BJ (cell line): ENCODE measurements around the gene GLT1D1. TPM values are rescaled to one million over a fixed set of nuclear protein-coding genes. Genes with fewer than 3 reads are reported as not detected.

ENCODE experiments used
- CTCF ChIA-PET: fragments of 350-600 bp; formaldehyde crosslinking; extraction: SDS; loops from one replicate; lab custom pipeline; 2021; ENCODE audit warnings: antibody characterized with exemption, inconsistent platforms; lab: Yijun Ruan, JAX
- POLR2A ChIA-PET: fragments of 300-600 bp; sonication (Branson Sonifier 250); formaldehyde crosslinking; extraction: SDS; loops from one replicate; lab custom pipeline; 2021; ENCODE audit warnings: antibody characterized with exemption; lab: Charles Lee
- DNase-seq: peaks from one replicate; pipeline ENCODE4 v3.0.0-alpha.2; 2011; ENCODE audit warnings: low read depth
- H3K27me3 ChIP-seq: 2 replicates; pipeline ENCODE4 v1.6.0; 2011; ENCODE audit warnings: low read length; ENCODE audit not compliant: control insufficient read depth, insufficient read depth
- H3K36me3 ChIP-seq: 2 replicates; pipeline ENCODE4 v1.5.1; 2011; ENCODE audit warnings: low read length; ENCODE audit not compliant: control insufficient read depth, insufficient read depth
- H3K4me3 ChIP-seq: 2 replicates; pipeline ENCODE4 v1.5.1; 2011; ENCODE audit warnings: low read depth, mild to moderate bottlenecking, control low read depth, low read length
- polyA plus RNA-seq: library from polyadenylated mRNA; depleted of rRNA; stranded (reverse); fragments of >200 nt; gene quantifications from 2 replicates; pipeline ENCODE4 v1.2.3, GENCODE V29; 2011
- TF ChIP-seq, protein P1 (sequence below): IDR thresholded peaks from 2 replicates; pipeline ENCODE4 v1.5.1; 2011; ENCODE audit warnings: low read depth, mild to moderate bottlenecking, control low read depth, inconsistent platforms, low read length, moderate library complexity; ENCODE audit not compliant: insufficient read depth

Gene GLT1D1
- polyA plus RNA-seq, 1 experiment = not detected

DNA sequence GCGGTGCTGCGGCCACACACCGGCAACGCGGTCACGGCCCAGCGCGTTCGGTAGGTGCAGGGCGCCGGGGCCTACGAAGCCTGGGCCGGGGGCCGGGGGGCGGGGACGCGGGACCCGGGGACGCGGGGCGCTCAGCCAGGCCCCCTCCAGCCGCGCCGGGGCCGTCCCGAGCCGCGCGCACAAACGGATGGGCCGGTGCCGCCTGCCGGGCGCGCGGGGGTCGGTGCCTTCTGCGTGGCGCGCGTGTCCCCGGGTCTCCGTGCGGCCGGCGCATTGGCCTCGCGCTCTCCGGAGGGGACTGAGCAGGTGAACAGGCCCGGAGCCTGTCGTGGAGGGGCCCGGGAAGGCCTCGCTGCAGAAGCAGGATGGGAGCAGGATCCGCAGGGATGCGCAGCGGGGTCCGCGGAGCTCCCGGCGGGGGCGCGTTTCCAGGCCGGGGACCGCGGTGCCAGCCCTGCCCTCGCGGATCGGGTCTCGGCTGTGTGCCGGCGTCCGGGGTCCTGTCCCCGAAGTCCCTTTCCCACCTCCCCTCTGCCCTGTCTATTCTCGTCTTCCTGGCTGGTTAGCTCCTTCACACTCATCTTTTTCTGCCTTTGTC is 421 bp downstream of the GLT1D1 start:
- no peak for DNase-seq
- ChIA-PET CTCF (no interaction called here), POLR2A (no interaction called here)
- Histone ChIP-seq H3K27me3 (no peaks in the 10 kb centered on the region), H3K36me3 (no peaks in the 10 kb centered on the region), H3K4me3 (no peak overlapping the region)
- TF ChIP-seq, protein P1, sequence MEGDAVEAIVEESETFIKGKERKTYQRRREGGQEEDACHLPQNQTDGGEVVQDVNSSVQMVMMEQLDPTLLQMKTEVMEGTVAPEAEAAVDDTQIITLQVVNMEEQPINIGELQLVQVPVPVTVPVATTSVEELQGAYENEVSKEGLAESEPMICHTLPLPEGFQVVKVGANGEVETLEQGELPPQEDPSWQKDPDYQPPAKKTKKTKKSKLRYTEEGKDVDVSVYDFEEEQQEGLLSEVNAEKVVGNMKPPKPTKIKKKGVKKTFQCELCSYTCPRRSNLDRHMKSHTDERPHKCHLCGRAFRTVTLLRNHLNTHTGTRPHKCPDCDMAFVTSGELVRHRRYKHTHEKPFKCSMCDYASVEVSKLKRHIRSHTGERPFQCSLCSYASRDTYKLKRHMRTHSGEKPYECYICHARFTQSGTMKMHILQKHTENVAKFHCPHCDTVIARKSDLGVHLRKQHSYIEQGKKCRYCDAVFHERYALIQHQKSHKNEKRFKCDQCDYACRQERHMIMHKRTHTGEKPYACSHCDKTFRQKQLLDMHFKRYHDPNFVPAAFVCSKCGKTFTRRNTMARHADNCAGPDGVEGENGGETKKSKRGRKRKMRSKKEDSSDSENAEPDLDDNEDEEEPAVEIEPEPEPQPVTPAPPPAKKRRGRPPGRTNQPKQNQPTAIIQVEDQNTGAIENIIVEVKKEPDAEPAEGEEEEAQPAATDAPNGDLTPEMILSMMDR = no peak

DNA sequence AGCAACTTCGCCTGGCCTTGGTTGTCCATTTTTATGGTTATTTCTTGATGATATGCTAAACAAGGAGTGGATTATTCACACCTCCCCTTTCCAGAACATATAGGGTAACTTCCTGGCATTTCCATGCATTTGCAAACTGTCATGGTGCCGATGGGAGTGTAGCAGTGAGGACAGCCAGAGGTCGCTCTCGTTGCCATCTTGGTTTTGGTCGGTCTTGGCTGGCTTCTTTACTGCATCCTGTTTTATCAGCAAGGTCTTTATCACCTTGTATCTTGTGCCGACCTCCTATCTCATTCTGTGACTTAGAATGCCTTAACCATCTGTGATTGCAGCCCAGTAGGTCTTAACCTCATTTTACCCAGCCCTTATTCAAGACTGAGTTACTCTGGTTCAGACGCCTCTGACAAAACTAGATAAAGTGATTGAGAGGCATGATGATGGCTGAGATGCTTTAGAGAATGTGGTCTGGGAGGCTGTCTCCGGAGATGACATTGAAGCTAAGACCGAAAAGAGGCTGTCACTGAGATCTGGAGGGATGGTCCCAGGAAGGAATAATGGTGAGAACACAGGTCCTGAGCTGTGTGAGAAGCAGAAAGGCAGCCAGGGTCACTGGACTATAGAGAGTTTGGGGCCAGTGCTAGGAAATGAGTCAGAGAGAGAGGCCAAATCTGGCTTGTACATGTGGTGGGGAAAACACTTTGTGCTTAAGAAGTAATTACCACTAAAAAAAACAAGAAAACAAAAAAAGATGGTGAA is 2.9 kb downstream of the GLT1D1 start:
- CTCF ChIA-PET = no interaction called here

DNA sequence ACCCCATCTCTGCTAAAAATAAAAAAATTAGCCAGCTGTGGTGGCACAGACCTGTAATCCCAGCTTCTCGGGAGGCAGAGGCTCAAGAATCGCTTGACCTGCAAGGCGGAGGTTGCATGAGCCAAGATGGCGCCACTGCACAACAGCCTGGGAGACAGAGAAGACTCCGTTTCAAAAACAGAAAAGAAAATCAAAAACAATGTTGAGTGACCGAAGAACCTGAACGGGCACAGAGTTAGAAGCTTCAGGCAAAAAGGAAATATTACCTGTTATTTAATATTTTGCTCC is 3.5 kb downstream of the GLT1D1 start:
- DNase-seq = no peak
- TF ChIP-seq, protein P1 = no peak
- H3K4me3 ChIP-seq = no peak overlapping the region
- no peaks in the 10 kb centered on the region for H3K36me3 ChIP-seq
- CTCF ChIA-PET = no interaction called here
- no peaks in the 10 kb centered on the region for H3K27me3 ChIP-seq
- POLR2A ChIA-PET = no interaction called here

More for the DNA sequence above, 2.9 kb downstream of the GLT1D1 start:
- Histone ChIP-seq H3K4me3 (no peak overlapping the region), H3K27me3 (no peaks in the 10 kb centered on the region), H3K36me3 (no peaks in the 10 kb centered on the region)
- POLR2A ChIA-PET = no interaction called here
- DNase-seq = no peak
- TF ChIP-seq, protein P1 = no peak

DNA sequence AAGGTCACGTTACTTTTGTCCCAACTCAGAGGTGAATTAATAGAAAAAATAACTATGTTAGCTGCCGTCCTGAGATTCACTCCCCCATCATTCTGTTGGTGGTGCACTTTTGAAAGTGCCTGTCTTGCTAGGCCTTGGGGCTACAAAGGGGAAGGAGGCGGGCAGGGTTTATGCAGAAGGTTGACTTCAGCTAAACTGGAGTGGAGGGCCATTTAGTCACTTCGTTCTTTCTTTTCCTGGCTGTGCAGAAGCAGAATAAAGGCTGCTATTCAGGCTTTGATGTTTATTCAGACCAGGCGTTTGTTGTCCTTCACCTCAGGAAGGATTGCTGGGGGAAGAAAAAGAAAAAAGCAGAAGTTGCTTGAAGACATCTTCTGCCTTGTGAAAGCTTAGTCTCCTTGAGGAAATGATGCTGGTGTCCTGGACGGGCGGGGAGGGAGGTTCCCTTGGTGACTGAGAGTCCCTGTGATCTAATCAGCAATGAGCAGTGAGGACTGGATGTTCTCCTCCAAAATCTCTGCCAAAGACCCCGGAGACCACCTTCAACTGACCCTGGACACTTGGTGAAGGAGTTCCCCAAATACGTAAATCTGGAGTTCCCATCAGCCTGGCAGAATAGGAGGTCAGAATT is 4.0 kb downstream of the GLT1D1 start:
- Histone ChIP-seq H3K4me3 (no peak overlapping the region), H3K27me3 (no peaks in the 10 kb centered on the region), H3K36me3 (no peaks in the 10 kb centered on the region)
- CTCF ChIA-PET = no interaction called here
- no peak for DNase-seq
- POLR2A ChIA-PET = no interaction called here
- TF ChIP-seq, protein P1 = no peak

DNA sequence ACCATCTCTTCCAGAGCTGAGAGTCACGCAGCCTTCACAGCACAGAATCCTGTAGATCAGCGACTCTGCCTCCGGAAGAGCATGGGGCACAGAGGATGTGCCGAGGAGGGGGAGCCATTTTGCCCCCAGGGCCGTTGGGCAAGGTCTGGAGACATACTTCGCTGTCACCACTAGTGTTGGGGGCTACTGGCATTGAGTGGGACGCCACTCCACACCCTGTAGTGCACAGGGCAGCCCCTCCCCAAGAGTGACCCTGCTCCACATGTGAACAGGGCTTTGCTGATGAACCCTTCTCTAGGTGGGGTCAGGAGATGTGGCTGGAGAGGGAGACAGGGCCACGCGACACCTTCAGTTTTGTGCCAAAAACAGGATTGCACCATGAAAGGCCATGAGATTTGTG is 6.0 kb downstream of the GLT1D1 start:
- H3K27me3 ChIP-seq = no peaks in the 10 kb centered on the region
- TF ChIP-seq, protein P1 = no peak
- no peak overlapping the region for H3K4me3 ChIP-seq
- DNase-seq = no peak
- POLR2A ChIA-PET = no interaction called here
- H3K36me3 ChIP-seq = no peaks in the 10 kb centered on the region
- CTCF ChIA-PET = no interaction called here
